ENCODE results near the gene STAT5A. TPM values are rescaled to one million over a fixed set of nuclear protein-coding genes. Genes with fewer than 3 reads are reported as not detected.
A peak's percentile ranks its signal among the peaks of the same experiment; 100 is the strongest.
"Not testable (repeated sequence)": the region's sequence is repeated elsewhere in the genome, so short reads cannot be mapped to it uniquely, and the experiment has no call there.

The STAT5A gene
- total RNA-seq, 1 donor = 35.5 TPM

GRCh38 chr17:42243493-42243982 lies 44.8 kb upstream of the STAT5A start:
- H3K4me1 ChIP-seq (ENCODE audit: insufficient read depth, low read length) = peaks cover 7% of the 10 kb centered on the region
- no peak overlapping the region for H3K4me3 ChIP-seq (ENCODE audit: insufficient read depth, low read length)
- no peaks in the 10 kb centered on the region for H3K27me3 ChIP-seq (ENCODE audit: insufficient read depth, low read length)
- peaks cover 17% of the 10 kb centered on the region for H4K20me1 ChIP-seq (ENCODE audit: insufficient read depth, low read length)
- H3K9me3 ChIP-seq (ENCODE audit: low read depth, low read length) = no peaks in the 10 kb centered on the region
- no peaks in the 10 kb centered on the region for H3K36me3 ChIP-seq (ENCODE audit: insufficient read depth, low read length)
- H3K27ac ChIP-seq (ENCODE audit: low read depth, low read length) = no peak overlapping the region
- DNase-seq (ENCODE audit: insufficient read length, low spot score, missing footprints) = no peak
- peaks cover 35% of the 10 kb centered on the region for H3K79me2 ChIP-seq (ENCODE audit: insufficient read depth, low read length)
- TF ChIP-seq, protein P1, sequence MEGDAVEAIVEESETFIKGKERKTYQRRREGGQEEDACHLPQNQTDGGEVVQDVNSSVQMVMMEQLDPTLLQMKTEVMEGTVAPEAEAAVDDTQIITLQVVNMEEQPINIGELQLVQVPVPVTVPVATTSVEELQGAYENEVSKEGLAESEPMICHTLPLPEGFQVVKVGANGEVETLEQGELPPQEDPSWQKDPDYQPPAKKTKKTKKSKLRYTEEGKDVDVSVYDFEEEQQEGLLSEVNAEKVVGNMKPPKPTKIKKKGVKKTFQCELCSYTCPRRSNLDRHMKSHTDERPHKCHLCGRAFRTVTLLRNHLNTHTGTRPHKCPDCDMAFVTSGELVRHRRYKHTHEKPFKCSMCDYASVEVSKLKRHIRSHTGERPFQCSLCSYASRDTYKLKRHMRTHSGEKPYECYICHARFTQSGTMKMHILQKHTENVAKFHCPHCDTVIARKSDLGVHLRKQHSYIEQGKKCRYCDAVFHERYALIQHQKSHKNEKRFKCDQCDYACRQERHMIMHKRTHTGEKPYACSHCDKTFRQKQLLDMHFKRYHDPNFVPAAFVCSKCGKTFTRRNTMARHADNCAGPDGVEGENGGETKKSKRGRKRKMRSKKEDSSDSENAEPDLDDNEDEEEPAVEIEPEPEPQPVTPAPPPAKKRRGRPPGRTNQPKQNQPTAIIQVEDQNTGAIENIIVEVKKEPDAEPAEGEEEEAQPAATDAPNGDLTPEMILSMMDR (IDR thresholded peaks at IDR 0.05; ENCODE audit: extremely low read depth, low read depth, low read length) = no peak
- no peak overlapping the region for H2AFZ ChIP-seq (ENCODE audit: low read length)
- no peak overlapping the region for H3K4me2 ChIP-seq (ENCODE audit: insufficient read depth, low read length)

DNA sequence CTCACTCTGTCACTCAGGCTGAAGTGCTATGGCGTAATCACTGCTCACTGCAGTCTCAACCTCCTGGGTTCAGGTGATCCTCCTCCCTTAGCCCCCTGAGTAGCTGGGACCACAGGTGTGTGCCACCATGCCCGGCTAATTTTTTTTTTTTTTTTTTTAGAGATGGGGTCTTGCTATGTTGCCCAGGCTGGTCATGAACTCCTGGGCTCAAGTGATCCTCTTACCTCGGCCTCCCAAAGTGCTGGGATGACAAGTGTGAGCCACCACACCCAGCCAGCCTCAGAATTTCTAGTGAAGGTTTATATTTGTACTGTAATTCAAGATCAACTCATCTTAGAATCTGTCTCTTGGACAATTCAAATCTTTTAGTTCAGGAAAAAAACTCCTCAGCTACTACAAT lies 44.2 kb upstream of the STAT5A start:
- H3K4me1 ChIP-seq (ENCODE audit: insufficient read depth, low read length) = peaks cover 12% of the 10 kb centered on the region
- H4K20me1 ChIP-seq (ENCODE audit: insufficient read depth, low read length) = peaks cover 17% of the 10 kb centered on the region
- not testable (repeated sequence) for DNase-seq (ENCODE audit: insufficient read length, low spot score, missing footprints); H3K27ac ChIP-seq (ENCODE audit: low read depth, low read length); H3K36me3 ChIP-seq (ENCODE audit: insufficient read depth, low read length); H3K4me2 ChIP-seq (ENCODE audit: insufficient read depth, low read length); H3K4me3 ChIP-seq (ENCODE audit: insufficient read depth, low read length); H3K9me3 ChIP-seq (ENCODE audit: low read depth, low read length); H2AFZ ChIP-seq (ENCODE audit: low read length); H3K27me3 ChIP-seq (ENCODE audit: insufficient read depth, low read length)
- peaks cover 33% of the 10 kb centered on the region for H3K79me2 ChIP-seq (ENCODE audit: insufficient read depth, low read length)

DNA sequence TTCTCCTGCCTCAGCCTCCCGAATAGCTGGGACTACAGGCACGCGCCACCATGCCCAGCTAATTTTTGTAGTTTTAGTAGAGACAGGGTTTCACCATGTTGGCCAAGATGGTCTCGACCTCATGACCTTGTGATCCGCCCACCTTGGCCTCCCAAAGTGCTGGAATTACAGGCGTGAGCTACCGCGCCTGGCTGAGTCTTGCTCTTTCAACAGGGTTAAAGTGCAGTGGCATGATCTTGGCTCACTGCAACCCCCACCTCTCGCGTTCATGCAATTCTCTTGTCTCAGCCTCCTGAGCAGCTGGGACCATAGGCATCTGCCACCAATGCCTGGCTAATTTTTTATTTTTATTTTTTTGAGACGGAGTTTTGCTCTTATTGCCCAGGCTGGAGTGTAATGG lies 43.1 kb upstream of the STAT5A start:
- DNase-seq (ENCODE audit: insufficient read length, low spot score, missing footprints); H3K4me2 ChIP-seq (ENCODE audit: insufficient read depth, low read length); H3K4me3 ChIP-seq (ENCODE audit: insufficient read depth, low read length); H3K9me3 ChIP-seq (ENCODE audit: low read depth, low read length); H3K27me3 ChIP-seq (ENCODE audit: insufficient read depth, low read length); H3K27ac ChIP-seq (ENCODE audit: low read depth, low read length); H3K36me3 ChIP-seq (ENCODE audit: insufficient read depth, low read length); H2AFZ ChIP-seq (ENCODE audit: low read length): not testable (repeated sequence)
- H4K20me1 ChIP-seq (ENCODE audit: insufficient read depth, low read length) = peaks cover 11% of the 10 kb centered on the region
- peaks cover 12% of the 10 kb centered on the region for H3K4me1 ChIP-seq (ENCODE audit: insufficient read depth, low read length)
- peaks cover 37% of the 10 kb centered on the region for H3K79me2 ChIP-seq (ENCODE audit: insufficient read depth, low read length)

GRCh38 chr17:42246515-42246914 lies 41.8 kb upstream of the STAT5A start:
- Histone ChIP-seq H3K9me3 (ENCODE audit: low read depth, low read length) (no peaks in the 10 kb centered on the region), H3K79me2 (ENCODE audit: insufficient read depth, low read length) (peaks cover 43% of the 10 kb centered on the region), H3K27me3 (ENCODE audit: insufficient read depth, low read length) (no peaks in the 10 kb centered on the region), H4K20me1 (ENCODE audit: insufficient read depth, low read length) (peaks cover 6% of the 10 kb centered on the region), H3K4me2 (ENCODE audit: insufficient read depth, low read length) (no peak overlapping the region), H3K36me3 (ENCODE audit: insufficient read depth, low read length) (no peaks in the 10 kb centered on the region), H3K4me3 (ENCODE audit: insufficient read depth, low read length) (no peak overlapping the region), H3K4me1 (ENCODE audit: insufficient read depth, low read length) (peaks cover 19% of the 10 kb centered on the region), H2AFZ (ENCODE audit: low read length) (no peak overlapping the region), H3K27ac (ENCODE audit: low read depth, low read length) (no peak overlapping the region)
- TF ChIP-seq, protein P1 (IDR thresholded peaks at IDR 0.05; ENCODE audit: extremely low read depth, low read depth, low read length) = no peak
- no peak for DNase-seq (ENCODE audit: insufficient read length, low spot score, missing footprints)

- H2AFZ ChIP-seq (ENCODE audit: low read length) = no peak overlapping the region
- no peaks in the 10 kb centered on the region for H3K36me3 ChIP-seq (ENCODE audit: insufficient read depth, low read length)
- H3K79me2 ChIP-seq (ENCODE audit: insufficient read depth, low read length) = peaks cover 37% of the 10 kb centered on the region
- no peaks in the 10 kb centered on the region for H3K27me3 ChIP-seq (ENCODE audit: insufficient read depth, low read length)
- peaks cover 6% of the 10 kb centered on the region for H4K20me1 ChIP-seq (ENCODE audit: insufficient read depth, low read length)
- peak overlapping the region; percentile 81 for H3K4me2 ChIP-seq (ENCODE audit: insufficient read depth, low read length)
- no peak overlapping the region for H3K4me3 ChIP-seq (ENCODE audit: insufficient read depth, low read length)
- TF ChIP-seq, protein P1 (IDR thresholded peaks at IDR 0.05; ENCODE audit: extremely low read depth, low read depth, low read length) = no peak
- H3K4me1 ChIP-seq (ENCODE audit: insufficient read depth, low read length) = peaks cover 25% of the 10 kb centered on the region
- H3K9me3 ChIP-seq (ENCODE audit: low read depth, low read length) = no peaks in the 10 kb centered on the region
- peak overlapping the region; percentile 66 for H3K27ac ChIP-seq (ENCODE audit: low read depth, low read length)
- DNase-seq (ENCODE audit: insufficient read length, low spot score, missing footprints) = no peak
These were observed 40.6 kb upstream of the STAT5A start for GRCh38 chr17:42247734-42248133.
